HEK293T (cell line): ENCODE results near the gene BMPR1B.

Source experiments
- CTCF ChIA-PET: fragments of 350-600 bp; formaldehyde crosslinking; extraction: SDS; loops from one replicate; lab custom pipeline; 2021; ENCODE audit warnings: antibody characterized with exemption, inconsistent platforms; lab: Yijun Ruan, JAX
- POLR2A ChIA-PET: fragments of 350-600 bp; formaldehyde crosslinking; extraction: SDS; loops from one replicate; lab custom pipeline; 2020; ENCODE audit warnings: antibody characterized with exemption, inconsistent platforms; lab: Yijun Ruan, JAX
- DNase-seq: peaks from one replicate; pipeline ENCODE4 v3.0.0; 2012; ENCODE audit warnings: mixed read lengths; ENCODE audit errors: extremely low spot score
- ARNT ChIP-seq: fragments of 450-650 bp; IDR thresholded peaks from 2 replicates; pipeline ENCODE4 v1.6.1; 2017; ENCODE audit warnings: mild to moderate bottlenecking
- BHLHE40 ChIP-seq: fragments of 450-650 bp; IDR thresholded peaks from 2 replicates; pipeline ENCODE4 v1.6.1; 2016; ENCODE audit warnings: mild to moderate bottlenecking, moderate library complexity, borderline replicate concordance
- CTBP1 ChIP-seq: fragments of 450-650 bp; IDR thresholded peaks from 2 replicates; pipeline ENCODE4 v1.6.1; 2016; ENCODE audit warnings: borderline replicate concordance
- ELF4 ChIP-seq: fragments of 450-650 bp; IDR thresholded peaks from 2 replicates; pipeline ENCODE4 v1.6.1; 2017; ENCODE audit warnings: antibody characterized with exemption
- FOXA1 ChIP-seq: fragments of 450-650 bp; IDR thresholded peaks from 2 replicates; pipeline ENCODE4 v1.6.1; 2016; ENCODE audit warnings: mild to moderate bottlenecking
- FOXK2 ChIP-seq: fragments of 450-650 bp; IDR thresholded peaks from 2 replicates; pipeline ENCODE4 v1.6.1; 2016; ENCODE audit warnings: mild to moderate bottlenecking
- FOXM1 ChIP-seq: fragments of 450-650 bp; IDR thresholded peaks from 2 replicates; pipeline ENCODE4 v1.6.1; 2017; ENCODE audit warnings: mild to moderate bottlenecking, borderline replicate concordance
- HDGF ChIP-seq: fragments of 450-650 bp; IDR thresholded peaks from 2 replicates; pipeline ENCODE4 v1.6.1; 2017; ENCODE audit warnings: antibody characterized with exemption, borderline replicate concordance
- L3MBTL2 ChIP-seq: fragments of 450-650 bp; conservative IDR thresholded peaks from 2 replicates; pipeline ENCODE4 v1.6.1; 2016; ENCODE audit warnings: mild to moderate bottlenecking
- LEF1 ChIP-seq: fragments of 450-650 bp; IDR thresholded peaks from 2 replicates; pipeline ENCODE4 v1.6.1; 2017; ENCODE audit warnings: mild to moderate bottlenecking, borderline replicate concordance
- NFRKB ChIP-seq: fragments of 450-650 bp; IDR thresholded peaks from 2 replicates; pipeline ENCODE4 v1.6.1; 2016; ENCODE audit warnings: mild to moderate bottlenecking, moderate library complexity
- PKNOX1 ChIP-seq: fragments of 450-650 bp; IDR thresholded peaks from 2 replicates; pipeline ENCODE4 v1.6.1; 2016
- SP1 ChIP-seq: fragments of 450-650 bp; IDR thresholded peaks from 2 replicates; pipeline ENCODE4 v1.6.1; 2017
- SUZ12 ChIP-seq: fragments of 450-650 bp; IDR thresholded peaks from 2 replicates; pipeline ENCODE4 v1.6.1; 2016; ENCODE audit warnings: mild to moderate bottlenecking
- TARDBP ChIP-seq: fragments of 450-650 bp; IDR thresholded peaks from 2 replicates; pipeline ENCODE4 v1.6.1; 2016
- ZNF384 ChIP-seq: fragments of 450-650 bp; IDR thresholded peaks from 2 replicates; pipeline ENCODE4 v1.6.1; 2016

The BMPR1B gene

GRCh38 chr4:94791701-94792100 lies 33.9 kb downstream of the BMPR1B start:
- DNase-seq, result no peak
- POLR2A ChIA-PET, result no interaction called here
- CTCF ChIA-PET, result no interaction called here
- TF ChIP-seq ARNT, result no peak
- no peak for TF ChIP-seq ELF4
- no peak for TF ChIP-seq FOXA1
- TF ChIP-seq SUZ12, result no peak
- no peak for TF ChIP-seq FOXM1
- TF ChIP-seq FOXK2, result no peak
- no peak for TF ChIP-seq CTBP1
- TF ChIP-seq NFRKB, result no peak
- no peak for TF ChIP-seq TARDBP
- no peak for TF ChIP-seq HDGF
- no peak for TF ChIP-seq L3MBTL2
- no peak for TF ChIP-seq PKNOX1
- no peak for TF ChIP-seq LEF1
- TF ChIP-seq BHLHE40, result no peak
- TF ChIP-seq ZNF384, result no peak

- TF ChIP-seq BHLHE40 (no peak), SUZ12 (no peak), ARNT (no peak), FOXM1 (no peak), TARDBP (no peak), LEF1 (no peak), ELF4 (no peak), NFRKB (no peak), PKNOX1 (no peak), HDGF (no peak), FOXA1 (no peak), L3MBTL2 (no peak), CTBP1 (no peak), FOXK2 (no peak), SP1 (no peak)
- CTCF ChIA-PET, result no interaction called here
- POLR2A ChIA-PET, result no interaction called here
- no peak for DNase-seq
Measured at GRCh38 chr4:94798808-94799207, 41.1 kb downstream of the BMPR1B start.

- POLR2A ChIA-PET, result no interaction called here
- no peak for DNase-seq
- CTCF ChIA-PET, result no interaction called here
- TF ChIP-seq LEF1, result no peak
- TF ChIP-seq PKNOX1, result no peak
- no peak for TF ChIP-seq SP1
- no peak for TF ChIP-seq ZNF384
- TF ChIP-seq NFRKB, result no peak
- no peak for TF ChIP-seq BHLHE40
- TF ChIP-seq L3MBTL2, result no peak
- no peak for TF ChIP-seq ARNT
- TF ChIP-seq FOXK2, result no peak
- TF ChIP-seq SUZ12, result no peak
- no peak for TF ChIP-seq HDGF
- TF ChIP-seq FOXM1, result no peak
- TF ChIP-seq ELF4, result no peak
- no peak for TF ChIP-seq TARDBP
Measured at GRCh38 chr4:94801016-94801415, 43.3 kb downstream of the BMPR1B start.

GRCh38 chr4:94802091-94802490 lies 44.3 kb downstream of the BMPR1B start:
- CTCF ChIA-PET, result no interaction called here
- DNase-seq, result peak; percentile 19
- TF ChIP-seq PKNOX1, result no peak; the same call in 1 of the 2 replicates
- TF ChIP-seq FOXA1, result no peak
- no peak for TF ChIP-seq BHLHE40
- TF ChIP-seq NFRKB, result no peak
- no peak for TF ChIP-seq LEF1
- TF ChIP-seq SP1, result no peak
- TF ChIP-seq FOXM1, result no peak
- no peak for TF ChIP-seq TARDBP
- TF ChIP-seq L3MBTL2, result no peak
- POLR2A ChIA-PET, result no interaction called here

GRCh38 chr4:94803181-94803580 lies 45.4 kb downstream of the BMPR1B start:
- TF ChIP-seq ARNT, result no peak
- no peak for TF ChIP-seq PKNOX1
- no peak for TF ChIP-seq FOXK2
- TF ChIP-seq SP1, result no peak
- no peak for TF ChIP-seq ZNF384
- no peak for TF ChIP-seq FOXA1
- TF ChIP-seq FOXM1, result no peak
- TF ChIP-seq CTBP1, result no peak
- no peak for TF ChIP-seq L3MBTL2
- ChIA-PET POLR2A (no interaction called here), CTCF (interaction anchor here (0.8 kb wide), 1 partner anchor 28 kb away, joined by 3 read pairs; no protein-coding TSS in a partner anchor)
- DNase-seq, result no peak
